HG03460 (cell line): Measurements from ENCODE around the gene MKRN3.

Experiments used
- ATAC-seq: cut with Tn5 transposase; IDR thresholded peaks from one replicate; pipeline ENCODE4 v1.9.1; 2021; ENCODE audit not compliant: unreplicated experiment

MKRN3 gene

DNA sequence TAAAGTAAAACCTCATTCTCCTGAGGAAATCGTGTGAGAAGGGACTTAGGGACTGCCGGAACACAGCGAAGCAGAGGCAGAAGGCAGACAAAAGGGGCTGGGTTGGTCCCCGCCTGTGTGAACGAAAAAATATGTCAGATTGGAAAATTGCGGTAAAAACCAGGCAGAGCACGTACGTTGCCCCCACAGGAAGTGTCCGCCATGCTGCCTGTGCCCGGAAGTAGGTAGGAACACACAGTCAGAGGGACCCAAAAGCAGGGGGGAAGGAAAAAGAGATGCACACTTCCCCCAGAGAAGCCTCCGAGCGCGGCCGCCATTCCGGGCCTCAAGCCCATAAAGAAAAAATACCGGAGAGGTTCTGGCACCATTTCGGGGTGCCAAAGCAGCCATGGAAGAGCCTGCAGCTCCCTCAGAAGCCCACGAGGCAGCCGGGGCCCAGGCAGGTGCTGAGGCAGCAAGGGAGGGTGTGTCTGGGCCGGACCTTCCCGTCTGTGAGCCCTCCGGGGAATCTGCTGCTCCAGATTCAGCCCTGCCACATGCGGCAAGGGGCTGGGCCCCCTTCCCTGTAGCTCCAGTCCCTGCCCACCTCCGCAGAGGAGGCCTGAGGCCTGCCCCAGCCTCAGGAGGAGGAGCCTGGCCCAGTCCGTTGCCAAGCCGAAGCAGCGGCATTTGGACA lies at the start of gene MKRN3:
TSS of gene MKRN3 (plus strand) at position 280 of the 676 bp plus-strand sequence. CDS start at position 389, 109 bp downstream.
- ATAC-seq: no peak

DNA sequence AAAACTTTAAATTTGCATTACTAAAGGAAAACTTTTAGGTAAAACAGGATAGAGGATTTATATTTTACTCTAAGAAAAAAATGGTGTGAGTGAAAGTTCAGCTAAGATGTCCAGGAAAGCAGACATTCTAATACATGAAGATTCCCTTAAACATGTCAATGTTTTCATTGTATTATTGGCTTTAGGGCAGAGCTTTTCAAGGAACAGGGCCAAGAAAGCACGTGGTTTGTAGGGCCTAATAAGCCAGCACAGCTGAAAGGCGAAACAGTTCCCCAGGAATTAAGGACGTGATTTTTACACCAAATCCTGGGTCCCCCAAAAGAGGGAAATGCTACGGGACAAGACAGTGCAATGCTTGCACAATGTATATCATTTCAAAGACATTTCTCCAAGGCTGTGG lies 48.6 kb upstream of the MKRN3 start:
- no peak for ATAC-seq

DNA sequence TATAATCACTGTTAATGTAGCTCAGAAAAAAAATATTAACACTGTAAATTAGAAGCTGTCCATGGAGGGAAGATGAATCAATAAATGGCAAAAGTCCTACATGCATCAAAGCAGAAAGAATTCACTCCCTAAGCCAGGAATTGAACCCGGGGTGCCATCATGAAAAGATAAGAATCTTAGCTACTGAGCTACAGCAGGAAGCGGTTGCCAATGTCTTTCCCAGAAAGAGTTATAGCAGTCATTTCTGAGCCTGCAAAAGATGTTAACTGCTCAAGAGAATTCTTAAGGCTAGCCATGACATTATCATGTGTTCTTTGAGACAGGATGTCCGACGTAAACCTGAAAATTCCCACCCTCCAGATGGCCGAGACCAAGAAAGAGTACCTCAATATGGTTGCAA lies 47.4 kb upstream of the MKRN3 start:
- no peak for ATAC-seq

DNA sequence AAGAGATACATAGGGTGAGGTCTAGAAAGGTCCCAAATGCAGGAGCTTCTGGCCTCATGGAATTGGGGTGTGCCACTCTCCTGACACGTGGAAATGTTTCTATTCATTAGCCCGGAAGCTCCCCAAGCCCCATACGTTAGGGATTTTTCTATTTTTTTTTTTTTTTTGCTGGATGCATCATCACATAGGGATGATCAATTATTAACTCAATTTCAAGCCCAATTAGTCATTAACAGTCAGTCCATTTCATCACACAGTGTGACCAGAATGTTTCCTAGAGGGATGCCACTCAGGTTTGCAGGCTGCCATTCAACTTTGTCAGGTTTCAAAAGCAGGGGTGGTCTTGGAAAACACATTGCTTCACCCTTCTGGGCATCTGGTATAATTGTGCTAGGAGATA lies 40.7 kb upstream of the MKRN3 start:
- ATAC-seq: no peak

DNA sequence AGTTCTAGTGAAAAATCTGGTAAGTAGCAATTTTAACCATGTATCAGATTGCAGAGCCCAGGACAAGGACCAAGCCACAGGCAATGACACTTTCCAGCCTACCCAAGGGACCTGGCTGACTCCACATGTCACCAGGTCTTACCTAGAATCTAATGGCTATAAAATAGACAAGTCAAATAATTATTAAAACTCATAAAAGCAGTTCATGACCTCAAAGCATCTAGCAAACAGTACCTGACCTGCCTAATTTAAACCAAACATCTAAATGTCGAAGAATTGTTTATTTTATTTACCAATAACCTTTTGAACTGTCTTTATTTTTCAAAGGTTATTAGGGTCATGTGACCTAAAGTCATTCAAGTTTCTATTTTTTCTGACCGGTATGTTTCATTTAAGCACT lies 35.6 kb upstream of the MKRN3 start:
- no peak for ATAC-seq

DNA sequence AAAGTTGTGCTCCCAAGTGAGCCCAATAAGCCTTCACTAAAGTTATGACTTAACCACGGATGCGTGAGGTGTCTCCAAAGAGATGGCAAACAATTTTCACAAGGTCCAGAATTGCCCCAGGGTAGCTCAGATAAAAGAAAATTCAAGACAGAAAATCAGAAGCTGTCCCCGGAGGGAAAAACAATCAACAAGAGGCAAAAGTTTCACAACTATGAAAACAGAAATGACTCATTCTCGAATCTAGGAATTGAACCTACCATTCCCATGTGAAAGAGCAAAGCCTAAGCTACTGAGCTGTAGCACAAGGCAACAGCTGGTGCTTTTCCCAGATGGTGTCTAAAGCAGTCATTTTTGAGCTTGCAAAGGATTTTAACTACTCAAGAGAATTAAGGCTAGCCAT lies 33.5 kb upstream of the MKRN3 start:
- no peak for ATAC-seq

DNA sequence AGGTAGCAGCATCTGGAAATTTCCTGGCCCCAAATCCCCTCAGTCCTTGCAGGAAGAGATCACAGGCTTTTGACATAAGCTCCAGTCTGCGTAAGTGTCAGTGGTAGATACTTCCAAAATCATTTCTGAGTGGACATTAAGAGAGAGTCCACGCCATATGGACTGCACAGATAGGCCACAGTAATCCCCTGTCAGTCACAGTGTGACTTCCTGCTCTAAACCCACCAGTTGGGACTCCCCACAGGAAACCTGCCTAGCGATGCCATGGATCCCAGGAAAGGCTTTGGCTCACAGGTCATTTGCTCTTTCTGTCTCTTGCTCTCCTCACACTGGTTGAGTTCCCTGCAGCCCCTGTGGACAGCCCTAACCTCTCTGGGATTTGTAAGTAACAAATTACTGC lies 28.8 kb upstream of the MKRN3 start:
- no peak for ATAC-seq

DNA sequence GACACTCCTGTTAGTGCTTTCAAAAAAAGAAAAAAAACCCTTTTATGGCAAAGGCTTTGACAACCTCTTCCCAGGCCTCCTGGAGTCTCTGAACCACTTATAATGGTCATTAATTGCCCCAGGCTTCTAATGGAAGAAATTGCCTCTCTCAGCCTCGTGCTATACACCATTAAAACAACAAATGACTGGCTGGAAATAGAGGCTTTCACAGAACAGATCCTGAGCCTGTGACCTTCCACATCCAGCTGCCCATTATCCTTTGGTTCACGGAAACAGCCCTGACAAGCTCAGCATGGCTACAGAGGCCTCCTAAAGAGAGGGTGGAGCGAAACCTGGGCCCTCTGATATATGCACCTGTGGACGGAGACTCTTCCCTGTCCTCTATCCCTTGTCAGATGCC lies 26.8 kb upstream of the MKRN3 start:
- ATAC-seq: no peak

DNA sequence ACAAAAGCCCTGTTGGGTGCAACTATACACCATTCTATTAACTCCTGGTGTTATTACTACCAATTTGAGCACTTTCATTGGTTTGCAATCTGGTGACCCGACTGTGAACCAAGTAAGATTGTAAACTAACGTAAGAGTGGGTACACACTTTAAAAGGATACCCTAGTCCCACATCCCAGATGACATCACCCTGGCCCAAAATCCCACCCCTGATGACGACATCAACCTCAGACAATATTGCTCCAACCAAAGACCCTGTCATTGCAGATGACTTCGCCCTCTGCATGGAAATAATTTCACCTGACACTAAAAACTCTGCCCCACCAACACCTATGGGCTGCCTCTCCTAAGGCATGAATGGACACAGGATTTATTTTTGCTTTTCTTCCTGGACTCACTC lies 25.6 kb upstream of the MKRN3 start:
- ATAC-seq: no peak

DNA sequence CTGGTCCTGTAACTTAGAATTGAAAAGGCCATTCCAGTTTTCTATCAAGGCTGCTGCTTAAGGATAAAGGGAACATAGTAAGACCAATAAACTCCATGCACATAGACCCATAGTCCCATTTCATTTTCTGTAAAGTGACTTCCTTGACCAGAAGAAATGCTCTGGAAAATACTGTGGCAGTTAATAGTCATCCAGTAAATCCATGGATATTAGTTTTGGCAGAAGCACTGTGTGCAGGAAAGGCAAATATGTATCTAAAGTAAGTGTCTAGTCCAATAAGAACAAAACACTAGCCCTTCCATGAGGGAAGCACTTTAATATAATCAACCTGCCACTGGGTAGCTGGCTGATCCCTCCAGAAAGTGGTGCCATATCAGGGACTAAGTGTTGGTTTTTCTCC lies 19.3 kb upstream of the MKRN3 start:
- no peak for ATAC-seq

DNA sequence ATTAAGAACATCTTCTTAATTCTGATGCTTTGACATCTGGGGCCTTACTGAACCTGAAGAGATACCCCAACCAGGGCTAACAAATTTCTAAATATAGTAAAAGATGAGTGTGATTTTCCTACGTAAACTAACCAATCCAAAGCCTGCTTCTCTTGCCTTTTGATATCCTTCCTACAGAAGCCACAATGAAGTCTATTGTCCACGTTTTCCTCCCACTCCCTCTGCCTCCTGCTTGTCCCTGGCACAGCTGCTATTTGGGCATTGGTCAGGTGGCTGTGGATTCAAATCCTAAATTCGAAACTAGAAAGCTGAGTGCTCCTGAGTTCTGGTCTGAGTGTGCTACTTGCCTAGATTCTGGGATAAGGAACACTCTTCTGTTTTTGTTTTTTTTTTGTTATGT lies 17.4 kb upstream of the MKRN3 start:
- no peak for ATAC-seq

DNA sequence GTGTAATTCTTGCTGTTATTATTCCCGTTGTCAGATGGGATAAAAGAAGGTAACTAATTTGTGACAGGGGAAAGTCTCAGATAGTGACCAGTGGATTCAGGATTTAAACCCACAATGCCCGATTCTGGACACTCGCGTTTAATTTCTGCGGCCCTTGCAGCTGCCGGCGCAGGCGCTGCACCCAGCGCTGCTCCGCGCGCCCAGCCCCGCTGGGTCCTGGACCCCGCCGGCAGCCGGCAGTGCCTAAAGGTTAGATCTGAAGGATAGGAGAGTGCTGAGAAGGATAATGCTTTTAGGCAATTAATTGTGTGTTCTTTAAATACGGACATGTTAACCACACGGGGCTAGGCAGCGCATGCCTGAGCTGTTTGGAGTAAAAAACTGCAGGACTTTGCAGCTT lies 3.6 kb upstream of the MKRN3 start:
- no peak for ATAC-seq

DNA sequence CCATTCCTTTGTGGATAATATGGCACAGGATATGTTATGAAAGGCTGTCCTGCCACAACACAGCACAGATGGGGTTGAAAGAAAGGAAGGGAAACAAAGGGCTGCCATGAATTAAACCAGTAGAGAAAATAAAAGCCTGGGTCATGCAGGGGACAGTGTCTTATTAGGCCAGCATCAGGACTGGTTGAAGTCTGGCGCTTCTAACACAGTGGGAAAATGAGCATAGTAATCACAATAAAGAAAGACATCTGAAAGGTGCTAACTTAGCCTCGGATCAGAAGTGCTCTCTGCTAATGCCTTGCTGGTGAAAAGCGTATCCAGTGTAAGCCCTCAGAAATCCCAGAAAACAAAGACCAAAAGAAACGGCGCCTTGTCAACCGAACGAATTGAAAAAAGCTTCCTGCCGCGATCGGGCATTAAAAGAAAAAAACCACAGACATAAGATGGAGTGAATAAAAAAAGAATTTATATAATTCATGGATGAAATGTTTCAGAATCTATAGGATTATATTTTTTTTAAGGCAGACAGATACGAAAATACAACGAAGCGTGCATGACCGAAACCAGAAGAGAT lies 566 bp upstream of the MKRN3 start:
- ATAC-seq: no peak

DNA sequence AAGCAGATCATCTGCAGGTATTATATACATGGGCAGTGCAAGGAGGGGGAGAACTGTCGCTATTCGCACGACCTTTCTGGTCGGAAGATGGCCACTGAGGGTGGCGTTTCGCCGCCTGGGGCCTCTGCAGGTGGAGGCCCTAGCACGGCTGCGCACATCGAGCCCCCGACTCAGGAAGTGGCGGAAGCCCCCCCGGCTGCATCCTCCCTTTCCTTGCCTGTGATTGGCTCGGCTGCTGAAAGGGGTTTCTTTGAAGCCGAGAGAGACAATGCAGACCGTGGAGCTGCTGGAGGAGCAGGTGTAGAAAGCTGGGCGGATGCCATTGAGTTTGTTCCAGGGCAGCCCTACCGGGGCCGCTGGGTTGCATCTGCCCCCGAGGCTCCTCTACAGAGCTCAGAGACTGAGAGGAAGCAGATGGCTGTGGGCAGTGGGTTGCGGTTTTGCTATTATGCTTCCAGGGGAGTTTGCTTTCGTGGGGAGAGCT lies 639 bp downstream of the MKRN3 start:
- no peak for ATAC-seq

DNA sequence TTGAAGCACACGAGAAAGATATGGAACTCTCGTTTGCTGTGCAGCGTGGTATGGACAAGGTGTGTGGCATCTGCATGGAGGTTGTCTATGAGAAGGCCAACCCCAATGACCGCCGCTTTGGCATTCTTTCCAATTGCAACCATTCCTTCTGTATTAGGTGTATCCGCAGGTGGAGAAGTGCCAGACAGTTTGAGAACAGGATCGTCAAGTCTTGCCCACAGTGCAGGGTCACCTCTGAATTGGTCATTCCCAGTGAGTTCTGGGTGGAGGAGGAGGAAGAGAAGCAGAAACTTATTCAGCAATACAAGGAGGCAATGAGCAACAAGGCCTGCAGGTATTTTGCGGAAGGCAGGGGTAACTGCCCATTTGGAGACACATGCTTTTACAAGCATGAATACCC lies 1.2 kb downstream of the MKRN3 start:
- no peak for ATAC-seq

DNA sequence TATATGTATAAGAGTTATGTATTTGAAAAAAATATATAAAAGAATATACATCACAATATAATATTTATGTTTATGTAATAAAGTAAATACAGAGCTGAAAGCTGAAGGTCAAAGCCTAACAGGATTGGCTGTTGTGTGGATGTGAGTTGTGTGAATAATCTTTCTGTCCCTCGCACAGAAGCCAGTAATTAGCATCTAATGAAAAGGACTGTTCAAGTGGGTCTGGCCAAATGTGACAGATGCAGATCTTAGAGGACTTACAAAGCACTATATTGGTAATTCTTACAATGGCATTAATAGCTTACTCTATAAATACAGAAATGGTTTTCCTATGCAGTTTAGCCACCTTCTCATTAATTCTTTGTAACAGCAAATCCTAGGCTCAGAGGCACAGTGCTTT lies 2.4 kb downstream of the MKRN3 start:
- no peak for ATAC-seq

DNA sequence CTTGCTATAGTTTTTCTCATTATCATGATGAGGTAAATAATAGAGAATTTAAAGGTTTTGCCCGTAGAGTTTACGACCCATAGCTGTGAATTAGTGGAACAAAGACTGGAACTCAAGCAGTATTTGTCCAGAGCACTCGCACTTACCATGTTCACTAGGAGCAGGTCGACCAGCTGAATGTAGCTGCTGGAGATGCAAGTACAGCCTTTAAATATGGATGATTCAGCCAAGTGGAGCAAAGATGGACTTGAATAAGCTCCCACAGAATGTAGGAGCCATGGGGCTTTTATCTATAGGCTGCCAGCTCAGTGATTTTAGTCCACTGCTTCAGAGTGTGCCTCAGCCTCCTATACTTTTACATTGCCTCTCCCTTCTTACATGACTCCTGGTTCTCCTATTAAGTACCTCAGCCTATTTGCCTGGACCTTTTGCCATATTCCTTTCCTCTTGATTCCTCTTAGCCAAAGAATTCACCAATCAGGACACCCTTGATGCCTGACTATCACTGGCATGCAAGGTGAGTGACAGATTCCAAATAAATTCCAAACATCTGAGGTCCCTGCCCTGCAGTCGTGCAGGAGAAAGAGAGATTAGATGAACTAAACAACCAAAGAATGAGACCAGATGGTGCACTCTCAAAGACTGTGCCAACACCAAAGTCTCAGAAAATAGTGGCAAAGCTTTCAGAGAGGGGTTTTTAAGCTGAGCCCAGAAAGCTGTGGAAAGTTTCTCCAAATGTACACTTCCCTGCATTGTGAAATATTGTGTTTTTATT lies 3.9 kb downstream of the MKRN3 start:
- no peak for ATAC-seq

DNA sequence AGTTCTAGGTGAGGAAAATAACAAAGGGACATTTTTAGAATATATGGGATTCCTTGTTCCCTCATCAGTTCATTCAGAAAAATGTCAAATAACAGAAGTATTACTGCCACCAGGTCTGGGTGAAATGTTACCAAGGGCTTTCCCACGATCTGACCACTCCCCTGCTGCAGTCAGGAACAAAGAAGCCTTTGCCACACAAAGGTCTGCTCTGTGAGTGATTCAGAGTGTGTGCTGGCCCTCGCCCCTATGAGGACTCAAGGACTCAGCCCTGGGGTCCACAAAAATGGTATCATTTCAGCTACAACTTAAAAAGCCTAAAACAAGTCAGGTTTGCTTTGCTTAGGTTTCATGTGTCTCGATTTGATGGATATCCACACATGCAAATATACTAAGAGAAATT lies 5.0 kb downstream of the MKRN3 start:
- ATAC-seq: no peak

DNA sequence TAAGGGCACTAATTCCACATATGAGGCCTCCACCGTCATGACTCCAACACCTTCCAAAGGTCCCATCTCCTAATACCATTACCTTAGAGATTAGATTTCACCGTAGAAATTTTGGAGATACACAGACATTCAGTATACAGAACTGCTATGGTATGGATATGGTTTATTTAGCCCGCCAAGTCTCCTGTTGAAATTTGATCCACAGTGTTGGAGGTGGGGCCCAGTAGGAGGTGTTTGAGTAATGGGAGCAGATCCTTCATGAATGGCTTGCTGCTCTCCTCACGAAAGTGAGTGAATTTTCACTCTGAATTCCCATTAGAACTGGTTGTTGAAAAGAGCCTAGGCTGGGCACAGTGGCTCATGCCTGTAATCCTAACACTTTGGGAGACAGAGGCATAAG lies 7.4 kb downstream of the MKRN3 start:
- no peak for ATAC-seq

DNA sequence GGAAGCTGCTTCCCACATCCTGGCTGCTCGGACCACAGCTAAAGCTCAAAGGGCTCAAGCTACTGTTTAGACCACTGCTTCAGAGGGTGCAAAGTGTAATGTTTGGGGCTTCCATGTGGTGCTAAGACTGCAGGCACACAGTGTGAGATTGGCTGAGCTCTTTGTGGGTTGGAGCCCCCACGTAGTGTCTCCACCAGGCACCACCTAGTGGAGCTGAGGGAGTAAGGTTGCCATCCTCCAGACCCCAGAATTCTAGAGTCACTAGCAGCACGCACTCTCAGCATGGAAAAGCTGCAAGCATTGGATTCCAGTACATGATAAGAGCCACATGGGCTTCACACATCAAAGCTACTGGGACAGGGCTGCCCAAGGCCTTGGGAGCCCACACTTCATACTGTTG lies 9.3 kb downstream of the MKRN3 start:
- no peak for ATAC-seq

DNA sequence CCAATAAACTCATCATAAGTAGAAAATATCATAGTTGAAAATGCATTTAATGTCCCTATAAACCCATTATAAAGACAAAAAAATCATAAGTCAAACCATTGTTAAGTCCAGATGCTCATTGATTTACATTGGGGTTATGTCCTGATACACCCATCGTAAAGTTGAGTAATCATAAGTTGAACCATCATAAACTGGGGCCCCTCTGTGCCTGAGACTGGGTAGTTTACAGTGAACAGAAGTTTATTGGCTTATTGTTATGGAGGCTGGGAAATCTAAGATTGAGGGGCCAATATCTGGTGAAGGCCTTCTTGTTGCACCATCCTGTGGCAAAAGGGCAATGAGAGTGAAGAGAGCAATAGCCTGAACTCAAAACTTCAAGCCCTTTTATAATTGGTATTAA lies 10.6 kb downstream of the MKRN3 start:
- no peak for ATAC-seq

DNA sequence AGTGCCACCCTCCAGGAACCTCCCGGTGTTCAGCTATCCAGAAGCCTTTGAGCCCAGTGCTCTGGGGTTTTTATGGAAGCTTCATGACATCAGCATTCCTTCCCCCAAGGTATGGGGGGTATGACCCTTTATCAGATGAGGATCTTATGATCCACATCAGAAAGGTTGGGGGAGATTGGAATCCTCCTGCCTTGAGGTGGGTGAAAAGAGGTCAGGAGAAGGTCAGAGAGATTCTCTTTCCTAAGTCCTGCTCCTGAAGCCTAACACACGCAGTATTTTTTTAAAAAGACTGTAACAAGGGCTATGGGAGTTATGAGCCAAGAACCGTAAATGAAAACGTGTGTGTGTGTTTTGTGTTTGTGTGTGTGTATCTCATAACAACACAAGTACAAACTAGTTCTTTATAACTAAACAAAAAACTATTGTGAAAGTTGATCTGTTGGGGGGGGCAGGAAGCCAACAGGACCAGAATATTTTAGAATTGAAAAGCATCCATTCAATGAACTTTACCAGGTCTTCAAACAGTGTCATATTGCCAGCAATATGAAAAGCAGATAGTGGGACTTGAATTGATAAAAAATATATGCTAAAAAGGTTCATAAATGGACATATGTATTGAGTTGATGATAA lies 13.2 kb downstream of the MKRN3 start:
- ATAC-seq: no peak
